Osteocyte (in vitro differentiated cells): ENCODE data around the gene GLB1L2. TPM values are rescaled to one million over a fixed set of nuclear protein-coding genes. Genes with fewer than 3 reads are reported as not detected.

ENCODE experiments used
- DNase-seq: peaks from one replicate; pipeline ENCODE4 v3.0.0; 2021; ENCODE audit warnings: mixed read lengths; ENCODE audit not compliant: unreplicated experiment; ENCODE audit errors: extremely low spot score
- H3K27ac Mint-ChIP-seq: one replicate; pipeline ENCODE4 v1.8.0; 2021; ENCODE audit warnings: mild to moderate bottlenecking, mixed read lengths; ENCODE audit not compliant: unreplicated experiment
- H3K27me3 Mint-ChIP-seq: one replicate; pipeline ENCODE4 v1.8.0; 2021; ENCODE audit warnings: mixed read lengths; ENCODE audit not compliant: unreplicated experiment
- H3K36me3 Mint-ChIP-seq: one replicate; pipeline ENCODE4 v1.8.0; 2021; ENCODE audit warnings: mixed read lengths; ENCODE audit not compliant: unreplicated experiment
- H3K4me1 Mint-ChIP-seq: one replicate; pipeline ENCODE4 v1.8.0; 2021; ENCODE audit warnings: mixed read lengths; ENCODE audit not compliant: unreplicated experiment
- H3K4me3 Mint-ChIP-seq: one replicate; pipeline ENCODE4 v1.8.0; 2021; ENCODE audit warnings: mild to moderate bottlenecking, moderate library complexity, mixed read lengths; ENCODE audit not compliant: unreplicated experiment
- H3K9me3 Mint-ChIP-seq: one replicate; pipeline ENCODE4 v1.8.0; 2021; ENCODE audit warnings: mixed read lengths; ENCODE audit not compliant: unreplicated experiment
- total RNA-seq: library from RNA; stranded (reverse); gene quantifications from 2 replicates; pipeline ENCODE4 v1.2.1, GENCODE V29; 2021
- TF ChIP-seq, protein P1 (sequence below): fragments of 200-600 bp; sonication (generic); IDR thresholded peaks from 2 replicates; pipeline ENCODE4 v1.5.0; 2021; ENCODE audit warnings: antibody characterized with exemption, mild to moderate bottlenecking, moderate library complexity

Gene GLB1L2
- total RNA-seq, 1 donor from 2014 or later = not detected

DNA sequence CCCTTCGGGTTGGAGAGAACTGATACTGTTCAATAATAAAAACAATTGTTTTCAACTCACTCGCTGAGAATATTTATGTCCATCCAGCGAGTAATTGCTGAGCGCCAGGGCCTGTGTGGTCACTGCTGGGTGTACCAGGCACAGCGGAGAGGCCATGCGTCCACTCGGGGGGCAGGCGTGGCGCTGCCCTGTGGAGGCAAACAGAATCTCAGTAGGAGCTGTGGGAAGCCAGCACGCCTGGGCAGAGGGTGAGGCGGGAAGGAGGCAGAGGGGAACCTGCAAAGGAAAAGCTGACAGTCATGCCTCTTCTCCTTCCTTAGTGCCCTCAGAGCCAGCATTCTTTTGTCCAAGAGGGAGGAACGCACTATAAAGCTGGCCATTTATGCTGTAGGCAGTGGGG is 44.2 kb upstream of the GLB1L2 start:
- Mint-ChIP-seq H3K4me1 (no peaks in the 10 kb centered on the region), H3K27ac (no peak overlapping the region), H3K36me3 (no peaks in the 10 kb centered on the region), H3K9me3 (no peaks in the 10 kb centered on the region), H3K4me3 (no peak overlapping the region), H3K27me3 (peaks cover 19% of the 10 kb centered on the region)
- no peak for DNase-seq
- TF ChIP-seq, protein P1, sequence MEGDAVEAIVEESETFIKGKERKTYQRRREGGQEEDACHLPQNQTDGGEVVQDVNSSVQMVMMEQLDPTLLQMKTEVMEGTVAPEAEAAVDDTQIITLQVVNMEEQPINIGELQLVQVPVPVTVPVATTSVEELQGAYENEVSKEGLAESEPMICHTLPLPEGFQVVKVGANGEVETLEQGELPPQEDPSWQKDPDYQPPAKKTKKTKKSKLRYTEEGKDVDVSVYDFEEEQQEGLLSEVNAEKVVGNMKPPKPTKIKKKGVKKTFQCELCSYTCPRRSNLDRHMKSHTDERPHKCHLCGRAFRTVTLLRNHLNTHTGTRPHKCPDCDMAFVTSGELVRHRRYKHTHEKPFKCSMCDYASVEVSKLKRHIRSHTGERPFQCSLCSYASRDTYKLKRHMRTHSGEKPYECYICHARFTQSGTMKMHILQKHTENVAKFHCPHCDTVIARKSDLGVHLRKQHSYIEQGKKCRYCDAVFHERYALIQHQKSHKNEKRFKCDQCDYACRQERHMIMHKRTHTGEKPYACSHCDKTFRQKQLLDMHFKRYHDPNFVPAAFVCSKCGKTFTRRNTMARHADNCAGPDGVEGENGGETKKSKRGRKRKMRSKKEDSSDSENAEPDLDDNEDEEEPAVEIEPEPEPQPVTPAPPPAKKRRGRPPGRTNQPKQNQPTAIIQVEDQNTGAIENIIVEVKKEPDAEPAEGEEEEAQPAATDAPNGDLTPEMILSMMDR = no peak

DNA sequence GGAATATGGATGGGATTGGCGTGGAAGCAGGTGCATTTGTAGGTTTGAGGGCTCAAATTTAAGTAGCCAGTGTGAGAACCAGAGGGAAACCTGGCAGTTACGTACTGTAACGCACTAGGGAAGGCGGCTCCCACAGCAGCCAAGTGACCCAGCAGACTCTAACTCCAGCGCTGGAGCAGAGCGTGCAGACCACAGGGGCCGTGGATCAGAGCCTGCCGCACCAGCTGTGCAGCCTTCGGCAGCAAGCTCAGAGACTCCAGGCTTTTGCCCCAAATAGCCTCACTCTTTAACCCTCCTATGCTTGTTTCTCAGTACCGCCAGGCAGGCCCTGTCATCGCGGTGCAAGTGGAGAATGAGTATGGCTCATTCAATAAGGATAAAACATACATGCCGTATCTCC is 43.3 kb upstream of the GLB1L2 start:
- no peak overlapping the region for H3K27ac Mint-ChIP-seq
- DNase-seq = no peak
- H3K9me3 Mint-ChIP-seq = no peaks in the 10 kb centered on the region
- H3K36me3 Mint-ChIP-seq = no peaks in the 10 kb centered on the region
- H3K27me3 Mint-ChIP-seq = peaks cover 19% of the 10 kb centered on the region
- H3K4me3 Mint-ChIP-seq = no peak overlapping the region
- no peaks in the 10 kb centered on the region for H3K4me1 Mint-ChIP-seq
- TF ChIP-seq, protein P1 = no peak

DNA sequence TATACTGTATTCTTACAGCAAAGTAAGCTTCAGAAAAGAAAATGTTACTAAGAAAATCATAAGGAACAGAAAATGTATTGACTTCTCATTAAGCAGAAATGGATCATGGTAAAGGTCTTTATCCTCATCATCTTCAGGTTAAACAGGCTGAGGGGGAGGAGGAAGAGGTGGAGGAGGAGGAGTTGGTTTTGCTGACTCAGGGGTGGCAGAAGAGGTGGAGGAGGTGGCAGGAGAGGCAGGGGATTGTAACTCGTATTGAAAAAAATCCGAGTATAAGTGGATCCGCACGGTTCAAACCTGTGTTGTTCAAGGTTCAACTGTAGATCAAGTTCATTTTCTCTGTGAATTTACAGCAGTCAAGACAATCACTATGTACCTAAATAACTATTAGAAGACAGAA is 42.6 kb upstream of the GLB1L2 start:
- DNase-seq = no peak
- no peaks in the 10 kb centered on the region for H3K36me3 Mint-ChIP-seq
- H3K9me3 Mint-ChIP-seq = no peaks in the 10 kb centered on the region
- H3K27me3 Mint-ChIP-seq = peaks cover 12% of the 10 kb centered on the region
- H3K27ac Mint-ChIP-seq = no peak overlapping the region
- no peaks in the 10 kb centered on the region for H3K4me1 Mint-ChIP-seq
- H3K4me3 Mint-ChIP-seq = no peak overlapping the region
- TF ChIP-seq, protein P1 = no peak

DNA sequence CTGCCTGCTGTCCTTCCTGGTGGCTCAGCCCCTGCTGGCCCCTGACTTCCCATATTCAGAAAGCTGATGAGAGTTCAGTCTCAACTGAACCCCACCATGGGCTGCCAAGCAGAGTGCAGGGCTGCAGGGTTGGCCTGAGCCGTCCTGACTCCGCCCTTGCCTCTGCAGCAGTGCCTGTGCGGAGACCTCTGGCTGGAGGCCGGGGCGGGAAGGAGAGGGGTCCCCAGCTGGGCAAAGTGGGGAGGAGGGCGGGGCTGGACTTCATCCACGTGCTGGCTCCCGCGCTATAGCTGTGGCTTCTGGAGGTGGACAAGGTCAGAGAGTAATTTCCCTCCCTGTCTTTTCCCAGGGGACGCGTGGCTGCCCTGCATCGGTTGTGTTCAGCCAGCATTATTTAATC is 42.0 kb upstream of the GLB1L2 start:
- Mint-ChIP-seq H3K36me3 (no peaks in the 10 kb centered on the region), H3K9me3 (no peaks in the 10 kb centered on the region), H3K4me3 (no peak overlapping the region), H3K4me1 (no peaks in the 10 kb centered on the region), H3K27me3 (peaks cover 13% of the 10 kb centered on the region), H3K27ac (no peak overlapping the region)
- TF ChIP-seq, protein P1 = no peak
- no peak for DNase-seq

DNA sequence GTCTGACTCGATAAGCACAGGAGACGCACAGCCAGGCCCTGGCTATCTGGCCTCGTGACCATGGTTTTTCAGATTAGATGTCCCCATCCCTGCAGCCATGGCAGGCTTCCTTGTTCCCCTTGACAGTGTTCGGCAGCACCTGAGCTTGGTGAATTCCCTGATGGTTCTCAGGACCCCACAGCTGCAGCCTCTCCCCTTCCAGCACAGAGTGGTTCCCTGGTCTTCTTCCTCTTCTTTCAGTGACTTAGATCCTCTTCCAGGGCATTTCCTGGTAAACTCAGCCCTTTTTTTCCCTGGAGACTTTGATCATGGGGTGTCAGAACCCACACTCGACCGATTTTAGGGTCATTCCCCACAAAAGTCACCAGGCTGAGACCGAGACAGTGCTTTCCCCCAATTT is 41.1 kb upstream of the GLB1L2 start:
- Mint-ChIP-seq H3K4me3 (no peak overlapping the region), H3K4me1 (no peaks in the 10 kb centered on the region), H3K36me3 (no peaks in the 10 kb centered on the region), H3K27ac (no peak overlapping the region), H3K9me3 (no peaks in the 10 kb centered on the region), H3K27me3 (peaks cover 15% of the 10 kb centered on the region)
- TF ChIP-seq, protein P1 = no peak
- no peak for DNase-seq
